GM12864 (cell line): ENCODE results near the gene OR52I2.

ENCODE experiments used
- DNase-seq: peaks from one replicate; pipeline ENCODE4 v3.0.0-alpha.2; 2011; ENCODE audit warnings: low read depth
- H3K4me3 ChIP-seq: 2 replicates; pipeline ENCODE4 v1.5.1; 2011; ENCODE audit warnings: mild to moderate bottlenecking, low read depth, low read length, control low read depth
- TF ChIP-seq, protein P1 (sequence below): IDR thresholded peaks from 2 replicates; pipeline ENCODE4 v1.5.1; 2011; ENCODE audit warnings: low read depth, mild to moderate bottlenecking, moderate library complexity, low read length, control low read depth, inconsistent platforms; ENCODE audit errors: missing control alignments

Gene OR52I2

DNA sequence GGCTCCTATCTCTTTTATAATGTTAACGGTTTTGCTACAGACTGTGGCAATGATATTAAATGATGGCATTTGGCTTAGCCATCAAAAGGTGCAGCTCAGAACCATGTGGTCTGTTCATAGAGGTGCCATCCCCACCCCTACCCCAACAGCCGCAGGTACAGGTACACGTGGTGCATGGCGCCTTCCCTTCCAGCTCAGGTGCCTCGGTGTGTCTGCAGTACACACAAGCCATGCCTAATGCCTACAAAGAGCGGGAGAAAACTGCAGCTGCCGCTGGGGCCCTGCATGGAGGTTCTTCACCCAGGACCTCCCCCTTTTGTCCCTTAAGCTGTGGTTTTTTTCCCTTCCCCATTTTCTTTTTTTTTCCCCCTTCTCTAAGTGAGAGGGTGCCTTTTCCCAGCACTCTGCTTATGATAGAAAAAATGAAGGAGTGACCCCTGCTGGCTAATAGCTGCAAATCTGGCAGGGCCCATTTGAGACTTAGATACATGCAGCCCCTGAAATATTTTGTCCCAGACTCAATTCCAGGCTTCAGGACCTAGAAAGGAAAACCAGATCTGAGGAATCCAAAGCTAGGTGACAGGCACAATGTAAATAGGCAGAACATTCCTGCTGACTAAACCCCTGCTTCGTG, 30.1 kb upstream of the OR52I2 start:
- TF ChIP-seq, protein P1, sequence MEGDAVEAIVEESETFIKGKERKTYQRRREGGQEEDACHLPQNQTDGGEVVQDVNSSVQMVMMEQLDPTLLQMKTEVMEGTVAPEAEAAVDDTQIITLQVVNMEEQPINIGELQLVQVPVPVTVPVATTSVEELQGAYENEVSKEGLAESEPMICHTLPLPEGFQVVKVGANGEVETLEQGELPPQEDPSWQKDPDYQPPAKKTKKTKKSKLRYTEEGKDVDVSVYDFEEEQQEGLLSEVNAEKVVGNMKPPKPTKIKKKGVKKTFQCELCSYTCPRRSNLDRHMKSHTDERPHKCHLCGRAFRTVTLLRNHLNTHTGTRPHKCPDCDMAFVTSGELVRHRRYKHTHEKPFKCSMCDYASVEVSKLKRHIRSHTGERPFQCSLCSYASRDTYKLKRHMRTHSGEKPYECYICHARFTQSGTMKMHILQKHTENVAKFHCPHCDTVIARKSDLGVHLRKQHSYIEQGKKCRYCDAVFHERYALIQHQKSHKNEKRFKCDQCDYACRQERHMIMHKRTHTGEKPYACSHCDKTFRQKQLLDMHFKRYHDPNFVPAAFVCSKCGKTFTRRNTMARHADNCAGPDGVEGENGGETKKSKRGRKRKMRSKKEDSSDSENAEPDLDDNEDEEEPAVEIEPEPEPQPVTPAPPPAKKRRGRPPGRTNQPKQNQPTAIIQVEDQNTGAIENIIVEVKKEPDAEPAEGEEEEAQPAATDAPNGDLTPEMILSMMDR: peak; percentile 44
- H3K4me3 ChIP-seq: no peak overlapping the region
- DNase-seq: no peak

DNA sequence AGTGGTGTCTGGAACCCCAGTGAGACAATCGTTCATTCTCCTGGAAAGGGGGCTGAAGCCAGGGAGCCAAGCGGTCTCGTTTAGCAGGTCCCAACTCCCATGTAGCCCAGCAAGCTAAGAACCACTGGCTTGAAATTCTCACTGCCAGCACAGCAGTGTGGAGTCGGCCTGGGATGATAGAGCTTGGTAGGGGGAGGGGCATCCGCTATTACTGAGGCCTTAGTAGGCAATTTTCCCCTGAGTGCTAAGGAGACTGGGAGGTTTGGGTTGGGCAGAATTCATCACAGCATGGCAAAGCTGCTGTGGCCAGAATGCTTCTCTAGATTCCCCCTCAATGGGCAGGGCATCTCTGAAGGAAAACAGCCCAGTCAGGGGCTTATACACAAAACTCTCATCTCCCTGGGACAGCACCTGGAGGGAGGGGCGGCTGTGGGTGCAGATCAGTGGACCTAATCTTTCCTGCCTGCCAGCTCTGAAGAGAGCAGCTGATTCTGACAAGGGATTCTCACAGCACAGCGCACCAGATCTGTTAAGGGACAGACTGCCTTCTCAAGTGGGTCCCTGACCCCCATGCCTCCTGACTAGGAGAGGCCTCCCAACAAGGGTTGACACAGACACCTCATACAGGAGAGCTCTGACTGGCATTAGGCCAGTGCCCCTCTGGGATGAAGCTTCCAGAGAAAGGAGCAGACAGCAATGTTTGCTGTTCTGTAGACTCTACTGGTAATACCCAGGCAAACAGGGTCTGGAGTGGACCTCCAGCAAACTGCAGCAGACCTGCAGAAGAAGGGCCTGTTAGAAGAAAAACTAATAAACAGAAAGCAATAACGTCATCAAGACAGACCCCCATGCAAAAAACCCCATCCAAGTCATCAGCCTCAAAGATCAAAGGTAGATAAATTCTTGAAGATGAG, 21.8 kb upstream of the OR52I2 start:
- DNase-seq: no peak
- TF ChIP-seq, protein P1: no peak
- no peak overlapping the region for H3K4me3 ChIP-seq

DNA sequence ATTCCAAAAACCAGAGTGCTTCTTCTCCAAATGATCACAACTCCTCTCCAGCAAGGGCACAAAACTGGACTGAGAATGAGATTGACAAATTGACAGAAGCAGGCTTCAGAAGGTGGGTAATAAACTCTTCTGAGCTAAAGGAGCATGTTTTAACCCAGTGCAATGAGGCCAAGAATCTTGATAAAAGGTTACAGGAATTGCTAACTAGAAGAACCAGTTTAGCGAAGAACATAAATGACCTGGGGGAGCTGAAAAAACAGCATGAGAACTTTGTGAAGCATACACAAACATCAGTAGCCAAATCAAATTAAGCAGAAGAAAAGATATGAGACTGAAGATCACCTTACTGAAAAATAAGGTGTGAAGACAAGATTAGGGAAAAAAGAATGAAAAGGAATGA, 21.1 kb upstream of the OR52I2 start:
- H3K4me3 ChIP-seq: no peak overlapping the region
- DNase-seq: no peak
- TF ChIP-seq, protein P1: no peak

DNA sequence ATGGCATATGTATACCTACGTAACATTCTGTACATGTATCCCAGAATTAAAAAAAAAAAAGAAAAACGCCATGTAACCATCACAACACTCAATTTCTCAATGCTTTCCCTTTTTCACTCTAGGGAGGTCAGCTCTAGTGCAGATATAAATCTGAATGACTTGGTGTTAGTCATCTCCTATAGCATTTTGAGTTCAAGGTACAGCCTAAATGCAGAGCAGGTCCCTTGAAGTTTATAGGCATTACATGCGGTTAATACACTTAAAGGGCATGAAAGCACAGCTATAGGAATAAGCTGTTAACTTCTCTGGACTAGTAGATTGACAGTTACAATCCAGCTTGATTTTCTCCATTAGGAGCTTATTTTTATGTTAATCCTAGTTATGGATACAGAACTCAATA, 16.2 kb upstream of the OR52I2 start:
- no peak overlapping the region for H3K4me3 ChIP-seq
- DNase-seq: no peak
- TF ChIP-seq, protein P1: no peak

DNA sequence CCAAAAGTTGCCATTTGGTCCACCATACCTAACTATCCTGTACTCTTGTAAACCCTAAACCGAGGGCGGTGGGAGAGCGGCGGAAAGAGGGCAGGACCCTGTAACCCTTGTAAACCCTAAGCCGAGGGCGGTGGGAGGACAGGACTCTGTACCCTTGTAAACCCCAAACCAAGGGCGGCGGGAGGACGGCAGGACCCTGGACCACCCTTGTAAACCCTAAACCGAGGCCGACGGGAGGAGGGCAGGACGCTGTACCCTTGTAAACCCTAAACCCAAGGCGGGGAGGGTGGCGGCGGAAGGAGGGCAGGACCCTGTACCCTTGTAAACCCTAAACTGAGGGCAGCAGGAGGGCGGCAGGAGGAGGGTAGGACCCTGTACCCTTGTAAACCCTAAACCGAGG, 12.5 kb upstream of the OR52I2 start:
- DNase-seq: no peak
- H3K4me3 ChIP-seq: no peak overlapping the region
- TF ChIP-seq, protein P1: no peak

DNA sequence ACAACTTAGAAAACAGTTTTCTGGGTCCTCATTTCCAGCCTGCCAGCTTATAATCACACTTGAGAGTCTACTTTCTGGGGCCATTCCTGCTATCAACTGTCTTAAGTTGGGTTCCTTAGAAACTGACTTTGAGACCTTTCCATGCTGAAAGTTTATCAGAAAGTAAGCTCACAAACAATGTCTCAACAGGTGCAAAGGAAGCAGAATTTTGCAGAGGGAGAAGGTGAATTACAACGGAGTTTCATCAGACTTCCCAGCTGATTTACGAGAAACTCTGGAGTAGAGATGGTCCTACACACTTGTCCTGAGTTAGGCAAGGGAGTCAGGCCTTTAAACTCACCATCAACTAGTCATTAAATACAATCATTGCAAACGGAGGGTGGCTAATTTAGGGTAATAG, 4.7 kb upstream of the OR52I2 start:
- no peak for DNase-seq

More for the DNA sequence above, 4.7 kb upstream of the OR52I2 start:
- TF ChIP-seq, protein P1: no peak
- no peak overlapping the region for H3K4me3 ChIP-seq
